Esophagus squamous epithelium (tissue), 5 donors: ENCODE results near the gene S100PBP. TPM values are rescaled to one million over a fixed set of nuclear protein-coding genes. Genes with fewer than 3 reads are reported as not detected.

ENCODE experiments used
- DNase-seq: peaks from one replicate; lab custom pipeline; 2025; lab: John Stamatoyannopoulos, UW
- H3K27ac ChIP-seq, 4 donors: fragments of 200-600 bp; sonication (generic); one replicate each; pipeline ENCODE4 v1.5.1; 2016 to 2019; ENCODE audit warnings: mild to moderate bottlenecking in 1 of 4
- H3K27me3 ChIP-seq, 4 donors: fragments of 200-600 bp; sonication (generic); 1 replicate in 3 of 4; 2 replicates in 1 of 4; pipeline versions ENCODE4 v1.5.1 to v1.6.0; 2017 to 2021; ENCODE audit warnings: antibody characterized with exemption in 1 of 4
- H3K36me3 ChIP-seq, 3 donors: fragments of 200-600 bp; sonication (generic); one replicate each; pipeline ENCODE4 v1.5.1; 2016 to 2019
- H3K4me1 ChIP-seq, 3 donors: fragments of 200-600 bp; sonication (generic); one replicate each; pipeline ENCODE4 v1.5.1; 2017 to 2019
- H3K4me3 ChIP-seq, 4 donors: fragments of 200-600 bp; sonication (generic); 1 replicate in 3 of 4; 2 replicates in 1 of 4; pipeline ENCODE4 v1.5.1; 2016 to 2019; ENCODE audit warnings: mild to moderate bottlenecking in 2 of 4, moderate library complexity in 1 of 4
- H3K9me3 ChIP-seq, 3 donors: fragments of 200-600 bp; sonication (generic); one replicate each; pipeline ENCODE4 v1.5.1; 2016 to 2019
- CTCF ChIP-seq, 6 experiments: fragments of 450-650 bp in 4 of 6; fragments of 200-600 bp in 2 of 6; sonication (generic) in 2 of 6; IDR thresholded peaks; one replicate each; pipeline ENCODE4 v1.5.1; 2016 to 2019; ENCODE audit warnings: antibody characterized with exemption in 6 of 6, mild to moderate bottlenecking in 4 of 6, moderate library complexity in 4 of 6
- POLR2A ChIP-seq, 4 donors: fragments of 450-650 bp; IDR thresholded peaks; one replicate each; pipeline ENCODE4 v1.6.1; 2017; ENCODE audit warnings: antibody characterized with exemption in 4 of 4, mild to moderate bottlenecking in 4 of 4, moderate library complexity in 3 of 4
- whole genome bisulfite sequencing, 2 donors: methylation state at CpG; one replicate each; pipeline ENCODE4 v1.1.5; 2018; 5-methylcytosine and 5-hydroxymethylcytosine counted together
- intact Hi-C: fragments of 100-400 bp; cut with DNase I; formaldehyde crosslinking; loops from one replicate; pipeline ENCODE4 v1.15.0; 2022
- total RNA-seq, 4 donors: library from RNA; depleted of rRNA; stranded (reverse); fragments of >200 nt; gene quantifications; one replicate each; pipeline ENCODE4 v1.1.0, GENCODE V29; 2016
- donor health status: DM: yes; HTN: yes; CAD: no.

The S100PBP gene
- total RNA-seq, 4 donors from 2014 or later, result 6.5 to 20.0 (median 11.9) TPM

GRCh38 chr1:32900956-32901822 lies 83.7 kb downstream of the S100PBP start, which contains the start of gene TMEM54:
Gene TMEM54 (minus strand): TSS chr1:32901389. CDS start chr1:32901238, 151 bp downstream.
- Histone ChIP-seq H3K4me1 (peaks cover 9 to 33% (median 20%) of the 10 kb centered on the region in 3 donors), H3K27me3 (peaks cover 0 to 22% (median 0%) of the 10 kb centered on the region in 4 donors), H3K4me3 (peak within 1 kb of the TSS; percentile 52 to 92 (median 68)), H3K36me3 (no peaks in the 10 kb centered on the region), H3K27ac (peak within 1 kb of the TSS; percentile 72 to 91 (median 82)), H3K9me3 (no peaks in the 10 kb centered on the region)
- no CpG with 5 or more reads among the region's 92 CpGs for WGBS, 2 donors
- no peak for DNase-seq
- intact Hi-C loops, result no loop called here
- TF ChIP-seq CTCF (IDR thresholded peaks at IDR 0.05) (peak in 1 of 6 experiments; percentile 29), POLR2A (IDR thresholded peaks at IDR 0.05) (peak in 1 of 4 donors; percentile 5)

GRCh38 chr1:32901823-32902534 lies 84.5 kb downstream of the S100PBP start:
- H3K27ac ChIP-seq, result peak overlapping the region; percentile 72 to 91 (median 82)
- peaks cover 9 to 33% (median 20%) of the 10 kb centered on the region in 3 donors for H3K4me1 ChIP-seq
- intact Hi-C loops, result no loop called here
- H3K36me3 ChIP-seq, result no peaks in the 10 kb centered on the region
- DNase-seq, result no peak
- no peak for TF ChIP-seq POLR2A (IDR thresholded peaks at IDR 0.05)
- no peak for TF ChIP-seq CTCF (IDR thresholded peaks at IDR 0.05)
- peak overlapping the region; percentile 52 to 92 (median 68) for H3K4me3 ChIP-seq
- H3K9me3 ChIP-seq, result no peaks in the 10 kb centered on the region
- H3K27me3 ChIP-seq, result peaks cover 0 to 22% (median 0%) of the 10 kb centered on the region in 4 donors
- WGBS, 2 donors, result 81 to 87% methylated on average over 4 to 5 of the region's 24 CpGs

- intact Hi-C loops, result no loop called here
- no peak for TF ChIP-seq CTCF (IDR thresholded peaks at IDR 0.05)
- no peak for TF ChIP-seq POLR2A (IDR thresholded peaks at IDR 0.05)
- Histone ChIP-seq H3K27ac (no peak overlapping the region), H3K36me3 (no peaks in the 10 kb centered on the region), H3K4me3 (no peak overlapping the region), H3K9me3 (no peaks in the 10 kb centered on the region), H3K27me3 (peaks cover 0 to 22% (median 0%) of the 10 kb centered on the region in 4 donors), H3K4me1 (peaks cover 9 to 33% (median 20%) of the 10 kb centered on the region in 3 donors)
- 50 to 80% methylated on average over 1 to 2 of the region's 6 CpGs for WGBS, 2 donors
- DNase-seq, result no peak
Measured at GRCh38 chr1:32902535-32902920, 85.1 kb downstream of the S100PBP start.

GRCh38 chr1:32903991-32904785 lies 86.7 kb downstream of the S100PBP start:
- TF ChIP-seq POLR2A (IDR thresholded peaks at IDR 0.05), result no peak
- TF ChIP-seq CTCF (IDR thresholded peaks at IDR 0.05), result no peak

More at GRCh38 chr1:32903991-32904785, 86.7 kb downstream of the S100PBP start:
- Histone ChIP-seq H3K36me3 (no peaks in the 10 kb centered on the region), H3K9me3 (no peaks in the 10 kb centered on the region), H3K27ac (no peak overlapping the region), H3K27me3 (peaks cover 0 to 28% (median 0%) of the 10 kb centered on the region in 4 donors), H3K4me3 (no peak overlapping the region), H3K4me1 (peaks cover 9 to 33% (median 20%) of the 10 kb centered on the region in 3 donors)
- intact Hi-C loops, result no loop called here
- DNase-seq, result no peak
- WGBS, 2 donors, result 70 to 78% methylated on average over 3 of the region's 3 CpGs
